Measurements from ENCODE around the gene ASCL2. TPM values are rescaled to one million over a fixed set of nuclear protein-coding genes. Genes with fewer than 3 reads are reported as not detected.

ASCL2 gene
- total RNA-seq (1 to 10 TPM in 1 of 5 experiments, under 1 TPM in 3, not detected in 1; 0.32 to 2.1 (median 0.45) TPM), polyA plus RNA-seq (not detected), total RNA-seq (not detected)

GRCh38 chr11:2270322-2271076 lies at the start of gene ASCL2:
ASCL2 (minus strand) TSS chr11:2270588; CDS start chr11:2270332, 256 bp downstream.
- intact Hi-C loops (cut with micrococcal nuclease), result loop anchor here in 1 of 2 donors (1.0 kb wide), 1 partner anchor 150 kb away; no protein-coding TSS in a partner anchor
- H3K27ac ChIP-seq (ENCODE audit: low read depth, low read length), result no peak within 1 kb of the TSS
- POLR2A ChIA-PET, result interaction anchor here (1.3 kb wide), 1 partner anchor 31 kb away, joined by 4 read pairs; the partner anchor contains the start of genes C11orf21 and TSPAN32

GRCh38 chr11:2319791-2320472 lies 49.5 kb upstream of the ASCL2 start:
- Histone ChIP-seq H3K36me3 (ENCODE audit: control insufficient read depth in 2 of 3, insufficient read depth in 3 of 3, low read length in 3 of 3) (no peaks in the 10 kb centered on the region), H3K27ac (ENCODE audit: low read depth, low read length) (no peak overlapping the region), H3K4me1 (ENCODE audit: control insufficient read depth in 2 of 2, insufficient read depth in 2 of 2, low read length in 2 of 2) (no peaks in the 10 kb centered on the region), H3K27me3 (ENCODE audit: control insufficient read depth in 2 of 2, insufficient read depth in 2 of 2, low read length in 2 of 2) (no peaks in the 10 kb centered on the region), H3K9me3 (ENCODE audit: control insufficient read depth in 2 of 3, low read length in 3 of 3) (no peaks in the 10 kb centered on the region), H3K4me3 (ENCODE audit: low read length) (no peak overlapping the region)
- POLR2A ChIA-PET, result no interaction called here
- intact Hi-C loops (cut with micrococcal nuclease), result no loop called here
- peaks cover 0 to 10% (median 6%) of the 10 kb centered on the region in 7 donors for H3K4me1 Mint-ChIP-seq
- peaks cover 0 to 11% (median 0%) of the 10 kb centered on the region in 5 donors for H3K36me3 Mint-ChIP-seq
- H3K9me3 Mint-ChIP-seq, result peaks cover 0 to 7% (median 2%) of the 10 kb centered on the region in 11 donors
- ATAC-seq (no peak), DNase-seq (no peak)
- H3K27me3 Mint-ChIP-seq, result peaks cover 0 to 13% (median 0%) of the 10 kb centered on the region in 5 donors
- H3K27ac Mint-ChIP-seq, result peak overlapping the region in 2 of 9 donors; percentile 33 to 41
- CTCF ChIA-PET, result interaction anchor here (0.5 to 0.6 kb wide), 2 partner anchors 101 to 1192 kb away, joined by 3 read pairs; no protein-coding TSS in a partner anchor
- no peak overlapping the region for H3K4me3 Mint-ChIP-seq

More at GRCh38 chr11:2270322-2271076, at the start of gene ASCL2:
- no peaks in the 10 kb centered on the region for H3K36me3 ChIP-seq (ENCODE audit: control insufficient read depth in 2 of 3, insufficient read depth in 3 of 3, low read length in 3 of 3)
- no peaks in the 10 kb centered on the region for H3K9me3 ChIP-seq (ENCODE audit: control insufficient read depth in 2 of 3, low read length in 3 of 3)
- Mint-ChIP-seq H3K9me3 (no peaks in the 10 kb centered on the region), H3K4me1 (peaks cover 10 to 22% (median 17%) of the 10 kb centered on the region in 7 donors), H3K4me3 (peak within 1 kb of the TSS; percentile 27 to 82 (median 57)), H3K36me3 (no peaks in the 10 kb centered on the region), H3K27me3 (peaks cover 0 to 44% (median 8%) of the 10 kb centered on the region in 5 donors), H3K27ac (peak within 1 kb of the TSS in 1 of 9 donors; percentile 9)
- no peak for DNase-seq
- ATAC-seq, result no peak
- H3K4me1 ChIP-seq (ENCODE audit: control insufficient read depth in 2 of 2, insufficient read depth in 2 of 2, low read length in 2 of 2), result peaks cover 14 to 17% of the 10 kb centered on the region in 2 donors
- CTCF ChIA-PET, result interaction anchor here (0.9 kb wide), 1 partner anchor 35 kb away, joined by 4 read pairs; no protein-coding TSS in a partner anchor
- no peak within 1 kb of the TSS for H3K4me3 ChIP-seq (ENCODE audit: low read length)
- H3K27me3 ChIP-seq (ENCODE audit: control insufficient read depth in 2 of 2, insufficient read depth in 2 of 2, low read length in 2 of 2), result no peaks in the 10 kb centered on the region

GRCh38 chr11:2318707-2319106 lies 48.3 kb upstream of the ASCL2 start:
- no peak for DNase-seq
- no peaks in the 10 kb centered on the region for H3K27me3 ChIP-seq (ENCODE audit: control insufficient read depth in 2 of 2, insufficient read depth in 2 of 2, low read length in 2 of 2)
- intact Hi-C loops (cut with micrococcal nuclease), result no loop called here
- H3K27me3 Mint-ChIP-seq, result peaks cover 0 to 13% (median 0%) of the 10 kb centered on the region in 5 donors
- H3K27ac Mint-ChIP-seq, result peak overlapping the region in 1 of 9 donors; percentile 58
- no peaks in the 10 kb centered on the region for H3K4me1 ChIP-seq (ENCODE audit: control insufficient read depth in 2 of 2, insufficient read depth in 2 of 2, low read length in 2 of 2)
- H3K9me3 ChIP-seq (ENCODE audit: control insufficient read depth in 2 of 3, low read length in 3 of 3), result no peaks in the 10 kb centered on the region
- peaks cover 0 to 5% (median 0%) of the 10 kb centered on the region in 3 experiments for H3K36me3 ChIP-seq (ENCODE audit: control insufficient read depth in 2 of 3, insufficient read depth in 3 of 3, low read length in 3 of 3)
- peaks cover 0 to 10% (median 6%) of the 10 kb centered on the region in 7 donors for H3K4me1 Mint-ChIP-seq
- H3K36me3 Mint-ChIP-seq, result peaks cover 0 to 11% (median 0%) of the 10 kb centered on the region in 5 donors
- H3K9me3 Mint-ChIP-seq, result peaks cover 0 to 6% (median 2%) of the 10 kb centered on the region in 11 donors
- H3K4me3 Mint-ChIP-seq, result no peak overlapping the region
- CTCF ChIA-PET, result interaction anchor here (2.7 kb wide), 1 partner anchor 13 kb away, joined by 9 read pairs; no protein-coding TSS in a partner anchor
- no peak overlapping the region for H3K27ac ChIP-seq (ENCODE audit: low read depth, low read length)
- POLR2A ChIA-PET, result no interaction called here
- no peak overlapping the region for H3K4me3 ChIP-seq (ENCODE audit: low read length)
- ATAC-seq, result no peak

GRCh38 chr11:2318123-2318522 lies 47.7 kb upstream of the ASCL2 start:
- no peaks in the 10 kb centered on the region for H3K4me1 ChIP-seq (ENCODE audit: control insufficient read depth in 2 of 2, insufficient read depth in 2 of 2, low read length in 2 of 2)
- H3K27me3 Mint-ChIP-seq, result peaks cover 0 to 7% (median 0%) of the 10 kb centered on the region in 5 donors
- intact Hi-C loops (cut with micrococcal nuclease), result no loop called here

GRCh38 chr11:2317354-2318050 lies 47.1 kb upstream of the ASCL2 start:
- ChIA-PET POLR2A (no interaction called here), CTCF (interaction anchor here (2.7 kb wide), 1 partner anchor 12 kb away, joined by 9 read pairs; no protein-coding TSS in a partner anchor)
- Mint-ChIP-seq H3K27me3 (peaks cover 0 to 2% (median 0%) of the 10 kb centered on the region in 5 donors), H3K27ac (peak overlapping the region in 1 of 9 donors; percentile 14), H3K9me3 (peaks cover 0 to 2% (median 0%) of the 10 kb centered on the region in 11 donors), H3K4me3 (no peak overlapping the region), H3K36me3 (peaks cover 0 to 11% (median 0%) of the 10 kb centered on the region in 5 donors), H3K4me1 (peaks cover 0 to 14% (median 10%) of the 10 kb centered on the region in 7 donors)
- no peaks in the 10 kb centered on the region for H3K9me3 ChIP-seq (ENCODE audit: control insufficient read depth in 2 of 3, low read length in 3 of 3)
- intact Hi-C loops (cut with micrococcal nuclease), result no loop called here
- no peak overlapping the region for H3K27ac ChIP-seq (ENCODE audit: low read depth, low read length)
- no peak overlapping the region for H3K4me3 ChIP-seq (ENCODE audit: low read length)
- ATAC-seq, result no peak
- H3K27me3 ChIP-seq (ENCODE audit: control insufficient read depth in 2 of 2, insufficient read depth in 2 of 2, low read length in 2 of 2), result no peaks in the 10 kb centered on the region
- H3K4me1 ChIP-seq (ENCODE audit: control insufficient read depth in 2 of 2, insufficient read depth in 2 of 2, low read length in 2 of 2), result no peaks in the 10 kb centered on the region
- no peak for DNase-seq
- peaks cover 0 to 5% (median 0%) of the 10 kb centered on the region in 3 experiments for H3K36me3 ChIP-seq (ENCODE audit: control insufficient read depth in 2 of 3, insufficient read depth in 3 of 3, low read length in 3 of 3)

More at GRCh38 chr11:2318123-2318522, 47.7 kb upstream of the ASCL2 start:
- Mint-ChIP-seq H3K4me1 (peaks cover 0 to 14% (median 9%) of the 10 kb centered on the region in 7 donors), H3K36me3 (peaks cover 0 to 11% (median 0%) of the 10 kb centered on the region in 5 donors), H3K27ac (peak overlapping the region in 1 of 9 donors; percentile 6), H3K4me3 (no peak overlapping the region), H3K9me3 (peaks cover 0 to 5% (median 2%) of the 10 kb centered on the region in 11 donors)
- DNase-seq, result no peak
- H3K9me3 ChIP-seq (ENCODE audit: control insufficient read depth in 2 of 3, low read length in 3 of 3), result no peaks in the 10 kb centered on the region
- H3K27me3 ChIP-seq (ENCODE audit: control insufficient read depth in 2 of 2, insufficient read depth in 2 of 2, low read length in 2 of 2), result no peaks in the 10 kb centered on the region
- ATAC-seq, result no peak
- no peak overlapping the region for H3K4me3 ChIP-seq (ENCODE audit: low read length)
- H3K36me3 ChIP-seq (ENCODE audit: control insufficient read depth in 2 of 3, insufficient read depth in 3 of 3, low read length in 3 of 3), result peaks cover 0 to 5% (median 0%) of the 10 kb centered on the region in 3 experiments
- CTCF ChIA-PET, result interaction anchor here (2.7 kb wide), 1 partner anchor 13 kb away, joined by 9 read pairs; no protein-coding TSS in a partner anchor
- POLR2A ChIA-PET, result no interaction called here
- no peak overlapping the region for H3K27ac ChIP-seq (ENCODE audit: low read depth, low read length)

- intact Hi-C loops (cut with micrococcal nuclease), result no loop called here
- Histone ChIP-seq H3K27ac (ENCODE audit: low read depth, low read length) (no peak overlapping the region), H3K9me3 (ENCODE audit: control insufficient read depth in 2 of 3, low read length in 3 of 3) (no peaks in the 10 kb centered on the region), H3K27me3 (ENCODE audit: control insufficient read depth in 2 of 2, insufficient read depth in 2 of 2, low read length in 2 of 2) (no peaks in the 10 kb centered on the region), H3K36me3 (ENCODE audit: control insufficient read depth in 2 of 3, insufficient read depth in 3 of 3, low read length in 3 of 3) (peaks cover 0 to 5% (median 0%) of the 10 kb centered on the region in 3 experiments), H3K4me1 (ENCODE audit: control insufficient read depth in 2 of 2, insufficient read depth in 2 of 2, low read length in 2 of 2) (no peaks in the 10 kb centered on the region), H3K4me3 (ENCODE audit: low read length) (no peak overlapping the region)
- no peak for DNase-seq
- ChIA-PET POLR2A (interaction anchor here (0.6 to 1.1 kb wide), 2 partner anchors 15 to 22 kb away, joined by 3 read pairs; partner anchors contain the start of genes C11orf21 and TSPAN32), CTCF (interaction anchor here (0.6 to 2.7 kb wide), 2 partner anchors 11 to 560 kb away, joined by 3 to 9 read pairs; no protein-coding TSS in a partner anchor)
- Mint-ChIP-seq H3K4me3 (no peak overlapping the region), H3K36me3 (peaks cover 0 to 11% (median 0%) of the 10 kb centered on the region in 5 donors), H3K27me3 (peaks cover 0 to under 1% (median 0%) of the 10 kb centered on the region in 5 donors), H3K4me1 (peaks cover 0 to 14% (median 10%) of the 10 kb centered on the region in 7 donors), H3K9me3 (no peaks in the 10 kb centered on the region), H3K27ac (peak overlapping the region in 2 of 9 donors; percentile 14 to 30)
- ATAC-seq, result no peak
Observed at GRCh38 chr11:2316963-2317244, 46.5 kb upstream of the ASCL2 start.
